K562 (cell line): ENCODE data around the gene UTP14C.

Experiments used
- CTCF ChIP-seq, 3 experiments: IDR thresholded peaks in 2 of 3; conservative IDR thresholded peaks in 1 of 3; 2 replicates each; pipeline ENCODE4 v1.5.1; 2011 to 2012; ENCODE audit warnings: low read length in 3 of 3, mild to moderate bottlenecking in 3 of 3, control low read depth in 2 of 3, improper control_type of control experiment in 1 of 3, inconsistent platforms in 1 of 3, low read depth in 1 of 3, mixed read lengths in 1 of 3, moderate library complexity in 1 of 3; ENCODE audit not compliant: insufficient read depth in 2 of 3
- JUN ChIP-seq, 2 experiments: sonication (generic) in 1 of 2; formaldehyde crosslinking in 1 of 2; IDR thresholded peaks; 2 replicates each; pipeline versions ENCODE4 v1.6.1 to v1.8.0; 2012 to 2022; ENCODE audit warnings: borderline replicate concordance in 2 of 2, mild to moderate bottlenecking in 2 of 2, improper control_type of control experiment in 1 of 2, low read depth in 1 of 2, low read length in 1 of 2, missing genetic modification reagents in 1 of 2
- ZBTB8A ChIP-seq: fragments of 450-650 bp; IDR thresholded peaks from 2 replicates; pipeline ENCODE4 v1.6.1; 2018; ENCODE audit warnings: mild to moderate bottlenecking, moderate library complexity; ENCODE audit not compliant: partially characterized antibody

DNA sequence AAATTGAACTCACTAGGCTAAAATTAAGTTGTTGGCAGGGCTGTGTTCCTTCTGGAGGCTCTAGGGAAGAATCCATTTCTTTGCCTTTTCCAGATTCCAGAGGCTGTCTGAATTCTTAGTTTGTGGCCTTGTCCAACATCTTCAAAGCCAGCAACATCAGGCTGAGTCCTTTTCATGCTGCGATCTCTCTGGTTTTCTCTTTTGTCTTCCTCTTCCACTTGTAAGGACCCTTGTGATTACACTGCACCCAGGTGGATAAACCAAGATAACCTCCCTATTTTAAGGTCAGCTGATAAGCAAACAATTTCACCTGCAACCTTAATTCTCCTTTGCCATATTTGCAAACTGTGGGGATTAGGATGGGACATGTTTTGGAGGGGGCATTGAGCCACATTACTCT, 11.5 kb downstream of the UTP14C start:
- TF ChIP-seq CTCF (IDR thresholded peaks at IDR 0.05 in 2 of 3, conservative IDR thresholded peaks at IDR 0.05 in 1 of 3; ENCODE audit: insufficient read depth in 2 of 3, low read depth in 1 of 3, low read length in 3 of 3): no peak
- TF ChIP-seq JUN (IDR thresholded peaks at IDR 0.05; ENCODE audit: borderline replicate concordance, low read depth, low read length): no peak
- TF ChIP-seq JUN (CRISPR knock-in tag; IDR thresholded peaks at IDR 0.05; ENCODE audit: borderline replicate concordance): no peak
- no peak for TF ChIP-seq ZBTB8A
